ENCODE measurements around the gene INSYN2B. TPM values are rescaled to one million over a fixed set of nuclear protein-coding genes. Genes with fewer than 3 reads are reported as not detected.

The INSYN2B gene
- total RNA-seq, 1 experiment from 2014 or later, result not detected

DNA sequence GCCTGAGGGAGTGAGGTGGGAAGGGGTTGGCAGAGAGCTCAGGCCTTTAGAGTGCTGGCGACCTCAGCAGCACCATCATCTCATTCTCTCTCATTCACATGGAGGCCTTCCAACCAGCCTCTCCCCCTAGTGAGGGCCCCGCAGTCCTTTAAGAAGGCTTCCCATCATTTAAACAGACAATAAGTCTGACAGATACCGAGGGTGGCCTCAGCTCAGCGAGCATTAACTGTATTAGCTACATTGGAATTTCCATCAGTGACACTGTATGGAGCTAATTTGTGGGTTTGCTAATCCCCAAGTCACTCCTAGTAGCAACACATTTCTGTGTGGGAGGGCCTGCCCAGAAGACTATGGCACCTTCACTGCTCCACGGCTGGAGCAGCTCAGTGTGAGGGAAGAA is 75.8 kb downstream of the INSYN2B start (continued):
- TF ChIP-seq CTCF (IDR thresholded peaks at IDR 0.05), result no peak

DNA sequence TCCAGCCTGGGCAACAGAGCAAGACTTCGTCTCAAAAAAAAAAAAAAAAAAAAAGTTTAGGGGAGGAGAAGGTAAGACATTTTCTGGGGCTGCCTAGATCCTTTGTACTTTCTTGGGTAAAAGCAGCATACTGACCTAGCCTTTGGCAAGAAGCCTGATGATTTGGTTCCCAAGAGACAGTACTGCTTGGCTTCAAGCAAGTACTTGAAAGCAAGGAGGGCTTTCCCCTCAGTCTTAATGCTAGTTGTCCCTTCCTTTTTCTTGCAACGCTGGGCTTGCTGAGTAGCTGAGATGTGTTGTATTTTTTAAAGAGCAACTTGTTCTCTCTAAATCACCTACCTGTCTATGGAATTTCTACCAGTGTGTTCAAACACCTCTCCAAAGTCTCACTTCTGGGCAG is 76.2 kb downstream of the INSYN2B start:
- no peak for ATAC-seq
- CTCF ChIA-PET, result interaction anchor here (3.9 kb wide), 1 partner anchor 76 kb away, joined by 17 read pairs; the partner anchor contains the start of gene INSYN2B
- H3K4me1 Mint-ChIP-seq, result peaks cover 17% of the 10 kb centered on the region
- H3K27ac Mint-ChIP-seq, result no peak overlapping the region
- H3K36me3 Mint-ChIP-seq, result no peaks in the 10 kb centered on the region
- no peaks in the 10 kb centered on the region for H3K9me3 Mint-ChIP-seq
- POLR2A ChIA-PET, result no interaction called here
- peaks cover 20% of the 10 kb centered on the region for H3K27me3 Mint-ChIP-seq (ENCODE audit: low read depth)
- no peak for DNase-seq (ENCODE audit: low spot score)
- H3K4me3 Mint-ChIP-seq, result no peak overlapping the region
- no peak for TF ChIP-seq ZNF416 (CRISPR knock-in tag; IDR thresholded peaks at IDR 0.05)
- TF ChIP-seq CREM (CRISPR knock-in tag; IDR thresholded peaks at IDR 0.05), result no peak
- no peak for TF ChIP-seq GTF2I (CRISPR knock-in tag; conservative IDR thresholded peaks at IDR 0.05)
- no peak for TF ChIP-seq ELF4 (CRISPR knock-in tag; IDR thresholded peaks at IDR 0.05; ENCODE audit: low read depth)
- TF ChIP-seq, protein P1, sequence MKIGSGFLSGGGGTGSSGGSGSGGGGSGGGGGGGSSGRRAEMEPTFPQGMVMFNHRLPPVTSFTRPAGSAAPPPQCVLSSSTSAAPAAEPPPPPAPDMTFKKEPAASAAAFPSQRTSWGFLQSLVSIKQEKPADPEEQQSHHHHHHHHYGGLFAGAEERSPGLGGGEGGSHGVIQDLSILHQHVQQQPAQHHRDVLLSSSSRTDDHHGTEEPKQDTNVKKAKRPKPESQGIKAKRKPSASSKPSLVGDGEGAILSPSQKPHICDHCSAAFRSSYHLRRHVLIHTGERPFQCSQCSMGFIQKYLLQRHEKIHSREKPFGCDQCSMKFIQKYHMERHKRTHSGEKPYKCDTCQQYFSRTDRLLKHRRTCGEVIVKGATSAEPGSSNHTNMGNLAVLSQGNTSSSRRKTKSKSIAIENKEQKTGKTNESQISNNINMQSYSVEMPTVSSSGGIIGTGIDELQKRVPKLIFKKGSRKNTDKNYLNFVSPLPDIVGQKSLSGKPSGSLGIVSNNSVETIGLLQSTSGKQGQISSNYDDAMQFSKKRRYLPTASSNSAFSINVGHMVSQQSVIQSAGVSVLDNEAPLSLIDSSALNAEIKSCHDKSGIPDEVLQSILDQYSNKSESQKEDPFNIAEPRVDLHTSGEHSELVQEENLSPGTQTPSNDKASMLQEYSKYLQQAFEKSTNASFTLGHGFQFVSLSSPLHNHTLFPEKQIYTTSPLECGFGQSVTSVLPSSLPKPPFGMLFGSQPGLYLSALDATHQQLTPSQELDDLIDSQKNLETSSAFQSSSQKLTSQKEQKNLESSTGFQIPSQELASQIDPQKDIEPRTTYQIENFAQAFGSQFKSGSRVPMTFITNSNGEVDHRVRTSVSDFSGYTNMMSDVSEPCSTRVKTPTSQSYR (CRISPR knock-in tag; IDR thresholded peaks at IDR 0.05), result no peak
- TF ChIP-seq, protein P2, sequence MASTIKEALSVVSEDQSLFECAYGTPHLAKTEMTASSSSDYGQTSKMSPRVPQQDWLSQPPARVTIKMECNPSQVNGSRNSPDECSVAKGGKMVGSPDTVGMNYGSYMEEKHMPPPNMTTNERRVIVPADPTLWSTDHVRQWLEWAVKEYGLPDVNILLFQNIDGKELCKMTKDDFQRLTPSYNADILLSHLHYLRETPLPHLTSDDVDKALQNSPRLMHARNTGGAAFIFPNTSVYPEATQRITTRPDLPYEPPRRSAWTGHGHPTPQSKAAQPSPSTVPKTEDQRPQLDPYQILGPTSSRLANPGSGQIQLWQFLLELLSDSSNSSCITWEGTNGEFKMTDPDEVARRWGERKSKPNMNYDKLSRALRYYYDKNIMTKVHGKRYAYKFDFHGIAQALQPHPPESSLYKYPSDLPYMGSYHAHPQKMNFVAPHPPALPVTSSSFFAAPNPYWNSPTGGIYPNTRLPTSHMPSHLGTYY (CRISPR knock-in tag; IDR thresholded peaks at IDR 0.05), result no peak
- TF ChIP-seq, protein P3, sequence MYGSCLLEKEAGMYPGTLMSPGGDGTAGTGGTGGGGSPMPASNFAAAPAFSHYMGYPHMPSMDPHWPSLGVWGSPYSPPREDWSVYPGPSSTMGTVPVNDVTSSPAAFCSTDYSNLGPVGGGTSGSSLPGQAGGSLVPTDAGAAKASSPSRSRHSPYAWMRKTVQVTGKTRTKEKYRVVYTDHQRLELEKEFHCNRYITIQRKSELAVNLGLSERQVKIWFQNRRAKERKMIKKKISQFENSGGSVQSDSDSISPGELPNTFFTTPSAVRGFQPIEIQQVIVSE (CRISPR knock-in tag; IDR thresholded peaks at IDR 0.05; ENCODE audit: borderline replicate concordance), result no peak
- no peak for TF ChIP-seq ZNF138 (CRISPR knock-in tag; conservative IDR thresholded peaks at IDR 0.05)
- no peak for TF ChIP-seq ZNF423 (CRISPR knock-in tag; IDR thresholded peaks at IDR 0.05)
- no peak for TF ChIP-seq MYBL2 (CRISPR knock-in tag; IDR thresholded peaks at IDR 0.05)
- no peak for TF ChIP-seq PREB (CRISPR knock-in tag; IDR thresholded peaks at IDR 0.05; ENCODE audit: borderline replicate concordance)
- no peak for TF ChIP-seq ZNF263 (CRISPR knock-in tag; IDR thresholded peaks at IDR 0.05; ENCODE audit: low read depth)
- no peak for TF ChIP-seq HMGA2 (CRISPR knock-in tag; IDR thresholded peaks at IDR 0.05)
- no peak for TF ChIP-seq MAX (CRISPR knock-in tag; IDR thresholded peaks at IDR 0.05)
- TF ChIP-seq CREB1 (CRISPR knock-in tag; IDR thresholded peaks at IDR 0.05), result no peak
- TF ChIP-seq TEAD1 (CRISPR knock-in tag; IDR thresholded peaks at IDR 0.05), result no peak
- no peak for TF ChIP-seq PRRX2 (CRISPR knock-in tag; IDR thresholded peaks at IDR 0.05)
- TF ChIP-seq, protein P4, sequence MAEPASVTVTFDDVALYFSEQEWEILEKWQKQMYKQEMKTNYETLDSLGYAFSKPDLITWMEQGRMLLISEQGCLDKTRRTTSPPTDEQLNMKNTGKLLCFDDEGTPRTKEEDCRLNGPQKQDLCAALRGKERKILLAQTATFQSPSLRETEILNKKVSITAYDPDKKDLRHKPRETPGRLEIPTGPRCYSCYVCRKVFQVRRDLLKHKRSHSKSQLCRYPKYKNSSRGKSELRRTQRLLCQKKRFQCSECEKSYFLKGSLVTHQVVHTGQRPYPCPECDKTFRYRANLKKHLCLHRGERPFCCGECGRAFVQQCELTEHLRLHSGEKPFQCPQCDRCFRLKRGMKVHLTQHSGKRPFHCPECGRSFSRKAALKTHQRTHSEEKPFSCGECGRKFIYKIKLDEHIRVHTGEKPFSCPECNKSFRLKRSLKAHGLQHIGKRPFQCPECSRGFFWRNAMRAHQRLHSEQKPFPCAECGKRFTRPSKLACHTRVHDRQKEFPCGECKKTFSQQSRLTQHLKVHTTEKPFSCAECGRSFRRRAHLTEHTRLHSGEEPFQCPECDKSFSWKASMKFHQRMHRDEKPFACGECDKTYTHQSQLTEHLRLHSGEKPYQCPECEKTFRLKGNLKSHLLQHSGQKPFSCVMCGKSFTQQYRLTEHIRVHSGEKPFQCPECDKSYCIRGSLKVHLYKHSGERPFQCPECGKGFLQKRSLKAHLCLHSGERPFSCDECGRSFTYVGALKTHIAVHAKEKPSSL (CRISPR knock-in tag; conservative IDR thresholded peaks at IDR 0.05), result no peak

Data from WTC11 (cell line).